Thyroid gland (tissue), 4 donors: ENCODE results near the gene ZNF580. TPM values are rescaled to one million over a fixed set of nuclear protein-coding genes. Genes with fewer than 3 reads are reported as not detected.

Experiments
- DNase-seq, 2 donors: peaks; one replicate each; pipeline ENCODE4 v3.0.0-alpha.2; 2019
- H3K27ac ChIP-seq, 3 donors: fragments of 200-600 bp; sonication (generic); 1 replicate in 2 of 3; 2 replicates in 1 of 3; pipeline ENCODE4 v1.5.1; 2016 to 2019; ENCODE audit warnings: mild to moderate bottlenecking in 1 of 3, moderate library complexity in 1 of 3
- H3K27me3 ChIP-seq: fragments of 200-600 bp; sonication (generic); one replicate; pipeline ENCODE4 v1.5.1; 2019
- H3K36me3 ChIP-seq, 2 donors: fragments of 200-600 bp; sonication (generic); one replicate each; pipeline ENCODE4 v1.5.1; 2016 to 2019
- H3K4me1 ChIP-seq, 2 donors: fragments of 200-600 bp; sonication (generic); one replicate each; pipeline ENCODE4 v1.5.1; 2017 to 2019
- H3K4me3 ChIP-seq, 3 donors: fragments of 200-600 bp; sonication (generic); replicated peaks in 1 of 3; 1 replicate in 2 of 3; 2 replicates in 1 of 3; pipeline ENCODE4 v1.5.1; 2016; ENCODE audit warnings: mild to moderate bottlenecking in 1 of 3
- H3K9me3 ChIP-seq: fragments of 200-600 bp; sonication (generic); one replicate; pipeline ENCODE4 v1.5.1; 2017
- POLR2A ChIP-seq, 2 donors: fragments of 450-650 bp; IDR thresholded peaks; one replicate each; pipeline ENCODE4 v1.6.1; 2017; ENCODE audit warnings: antibody characterized with exemption in 2 of 2, mild to moderate bottlenecking in 2 of 2, moderate library complexity in 1 of 2
- WGBS, 2 donors: methylation state at CpG; one replicate each; pipeline ENCODE4 v1.1.5; 2017; 5-methylcytosine and 5-hydroxymethylcytosine counted together
- intact Hi-C: fragments of 100-400 bp; cut with DNase I; formaldehyde crosslinking; loops from one replicate; pipeline ENCODE4 v1.15.1; 2023
- total RNA-seq, 4 donors: library from RNA; depleted of rRNA; stranded (reverse); fragments of >200 nt; gene quantifications; one replicate each; pipeline ENCODE4 v1.2.3, GENCODE V29; 2016
- TF ChIP-seq, protein P1 (sequence below), 6 experiments: fragments of 200-600 bp in 3 of 6; fragments of 450-650 bp in 3 of 6; sonication (generic) in 3 of 6; IDR thresholded peaks; one replicate each; pipeline ENCODE4 v1.5.1; 2016 to 2019; ENCODE audit warnings: antibody characterized with exemption in 6 of 6, mild to moderate bottlenecking in 2 of 6, inconsistent platforms in 1 of 6, moderate library complexity in 1 of 6

The ZNF580 gene
- total RNA-seq, 4 donors from 2014 or later: 29.9 to 61.1 (median 44.8) TPM

DNA sequence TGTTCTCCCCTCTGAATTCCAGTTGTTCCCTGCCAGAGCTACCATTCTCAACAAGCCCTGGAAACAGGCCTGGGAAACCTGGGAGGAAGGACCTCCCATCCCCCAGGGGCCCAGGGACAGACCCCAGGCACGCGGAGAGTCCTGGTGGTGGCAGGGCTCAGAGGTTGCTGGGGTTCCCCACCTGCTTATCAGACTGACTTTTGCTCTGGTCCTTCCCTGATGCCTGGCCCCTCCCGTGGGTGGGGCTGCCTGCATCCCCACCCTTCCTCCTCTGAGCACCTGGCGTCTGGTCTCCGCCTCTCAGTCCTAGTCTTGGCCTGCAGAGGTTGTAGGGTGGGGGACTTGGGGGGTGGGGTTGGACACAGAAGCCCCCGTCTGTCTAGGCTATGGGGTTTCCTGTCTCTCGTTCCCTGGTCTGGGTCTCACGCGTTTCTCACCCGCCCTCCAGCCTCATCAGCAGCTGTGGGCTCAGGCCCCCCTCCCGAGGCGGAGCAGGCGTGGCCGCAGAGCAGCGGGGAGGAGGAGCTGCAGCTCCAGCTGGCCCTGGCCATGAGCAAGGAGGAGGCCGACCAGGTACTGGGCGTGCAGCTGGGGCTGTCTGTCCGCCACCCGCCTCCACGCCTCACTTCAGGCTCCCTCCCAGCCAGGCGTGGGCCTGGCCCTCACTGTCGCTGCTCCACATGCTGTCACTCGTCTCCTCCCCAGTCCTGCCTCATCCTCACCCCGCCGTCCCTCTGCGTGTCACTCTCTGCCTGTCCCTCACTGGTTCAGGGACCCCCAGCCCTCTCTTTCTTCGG, 47.8 kb downstream of the ZNF580 start:
- no peaks in the 10 kb centered on the region for H3K27me3 ChIP-seq
- H3K9me3 ChIP-seq: no peaks in the 10 kb centered on the region
- TF ChIP-seq, protein P1, sequence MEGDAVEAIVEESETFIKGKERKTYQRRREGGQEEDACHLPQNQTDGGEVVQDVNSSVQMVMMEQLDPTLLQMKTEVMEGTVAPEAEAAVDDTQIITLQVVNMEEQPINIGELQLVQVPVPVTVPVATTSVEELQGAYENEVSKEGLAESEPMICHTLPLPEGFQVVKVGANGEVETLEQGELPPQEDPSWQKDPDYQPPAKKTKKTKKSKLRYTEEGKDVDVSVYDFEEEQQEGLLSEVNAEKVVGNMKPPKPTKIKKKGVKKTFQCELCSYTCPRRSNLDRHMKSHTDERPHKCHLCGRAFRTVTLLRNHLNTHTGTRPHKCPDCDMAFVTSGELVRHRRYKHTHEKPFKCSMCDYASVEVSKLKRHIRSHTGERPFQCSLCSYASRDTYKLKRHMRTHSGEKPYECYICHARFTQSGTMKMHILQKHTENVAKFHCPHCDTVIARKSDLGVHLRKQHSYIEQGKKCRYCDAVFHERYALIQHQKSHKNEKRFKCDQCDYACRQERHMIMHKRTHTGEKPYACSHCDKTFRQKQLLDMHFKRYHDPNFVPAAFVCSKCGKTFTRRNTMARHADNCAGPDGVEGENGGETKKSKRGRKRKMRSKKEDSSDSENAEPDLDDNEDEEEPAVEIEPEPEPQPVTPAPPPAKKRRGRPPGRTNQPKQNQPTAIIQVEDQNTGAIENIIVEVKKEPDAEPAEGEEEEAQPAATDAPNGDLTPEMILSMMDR (IDR thresholded peaks at IDR 0.05): no peak
- WGBS, 2 donors: 79 to 92% methylated on average over 19 to 25 of the region's 27 CpGs
- H3K27ac ChIP-seq: no peak overlapping the region
- H3K4me3 ChIP-seq: no peak overlapping the region
- no peak for DNase-seq
- intact Hi-C loops: no loop called here
- H3K4me1 ChIP-seq: no peaks in the 10 kb centered on the region
- H3K36me3 ChIP-seq: peaks cover 66 to 68% of the 10 kb centered on the region in 2 donors

GRCh38 chr19:55689411-55690108, 48.8 kb downstream of the ZNF580 start:
- Histone ChIP-seq H3K4me1 (no peaks in the 10 kb centered on the region), H3K27ac (no peak overlapping the region), H3K36me3 (peaks cover 74 to 76% of the 10 kb centered on the region in 2 donors), H3K9me3 (no peaks in the 10 kb centered on the region), H3K4me3 (no peak overlapping the region), H3K27me3 (no peaks in the 10 kb centered on the region)
- WGBS, 2 donors: 94 to 96% methylated on average over 35 of the region's 35 CpGs
- no peak for DNase-seq
- intact Hi-C loops: no loop called here
- TF ChIP-seq, protein P1 (IDR thresholded peaks at IDR 0.05): no peak
- no peak for TF ChIP-seq POLR2A (IDR thresholded peaks at IDR 0.05)

DNA sequence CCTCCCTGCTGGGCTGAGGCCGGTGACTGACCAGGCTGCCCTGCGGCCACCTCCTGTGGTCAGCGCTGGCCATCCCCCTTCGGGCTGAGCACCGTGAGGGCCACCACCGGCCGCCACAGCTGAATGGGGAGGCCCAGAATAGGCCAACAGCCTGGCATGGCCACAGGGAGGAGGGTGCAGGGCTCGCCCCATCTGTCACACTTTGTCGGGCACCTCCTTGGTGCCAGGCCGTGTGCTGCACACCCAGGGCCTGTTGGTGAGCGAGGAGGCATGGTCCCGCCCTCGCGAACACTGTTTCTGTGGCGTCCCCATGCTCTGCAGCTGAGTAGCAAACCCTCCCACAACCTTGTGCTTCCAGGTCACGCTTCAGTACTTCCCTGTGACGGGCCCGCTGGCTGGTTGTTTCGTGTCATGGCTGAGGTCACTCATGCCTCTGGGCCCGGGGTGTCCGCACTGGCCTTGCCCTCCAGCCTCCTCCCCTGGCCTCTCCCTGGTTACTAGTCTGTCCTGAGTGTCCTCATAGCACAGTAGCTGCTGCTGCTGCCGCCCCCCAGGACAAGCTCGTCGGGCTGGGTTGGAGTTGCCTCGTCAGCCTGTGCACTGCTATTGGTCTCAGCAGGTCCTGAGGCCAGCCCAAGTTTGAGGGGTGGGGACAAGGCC, 49.4 kb downstream of the ZNF580 start:
- H3K4me3 ChIP-seq: no peak overlapping the region
- H3K27ac ChIP-seq: no peak overlapping the region
- H3K4me1 ChIP-seq: no peaks in the 10 kb centered on the region
- no peaks in the 10 kb centered on the region for H3K9me3 ChIP-seq
- no peak for TF ChIP-seq POLR2A (IDR thresholded peaks at IDR 0.05)
- TF ChIP-seq, protein P1 (IDR thresholded peaks at IDR 0.05): no peak
- H3K36me3 ChIP-seq: peaks cover 75 to 77% of the 10 kb centered on the region in 2 donors
- WGBS, 2 donors: 88 to 93% methylated on average over 5 to 18 of the region's 25 CpGs
- H3K27me3 ChIP-seq: no peaks in the 10 kb centered on the region
- DNase-seq: no peak
- intact Hi-C loops: no loop called here

DNA sequence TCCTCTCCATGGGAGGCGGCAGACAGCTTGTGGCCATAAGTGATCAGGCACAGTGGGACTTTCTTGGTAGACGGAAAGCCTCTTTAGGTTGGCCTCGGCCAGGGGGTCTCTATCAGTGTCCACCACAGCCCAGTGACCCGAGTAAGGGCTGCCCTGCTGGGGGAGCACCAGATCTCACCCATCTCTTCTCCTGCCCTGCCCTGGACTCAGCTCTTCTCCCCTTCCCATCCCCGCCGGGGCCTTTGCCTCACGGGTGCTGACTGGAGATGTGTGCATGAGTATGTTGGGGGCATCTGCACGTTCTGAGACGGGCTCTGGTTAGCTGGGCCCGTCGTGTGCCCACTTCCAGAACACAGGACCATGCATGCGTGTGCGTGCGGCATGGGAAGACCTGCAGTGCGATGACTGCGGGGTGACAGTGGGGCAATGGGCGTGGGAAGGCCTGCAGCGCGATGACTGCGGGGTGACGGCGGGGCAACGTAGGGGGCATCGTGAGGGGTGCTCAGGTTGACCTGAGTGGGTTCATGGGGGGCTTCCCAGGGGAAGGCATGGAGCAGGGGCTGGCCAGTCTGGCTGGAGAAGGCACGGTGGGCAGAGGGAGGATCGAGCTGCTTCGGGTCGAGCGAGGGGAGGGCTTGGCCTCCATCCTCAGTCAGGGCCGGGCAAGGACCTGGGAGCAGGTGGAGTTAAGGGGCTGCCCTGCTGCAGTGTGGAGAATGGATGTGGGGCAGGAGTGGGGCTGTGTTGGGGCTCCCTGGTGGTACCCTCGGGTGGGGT, 50.2 kb downstream of the ZNF580 start:
- no peaks in the 10 kb centered on the region for H3K27me3 ChIP-seq
- H3K9me3 ChIP-seq: no peaks in the 10 kb centered on the region
- DNase-seq: no peak
- intact Hi-C loops: no loop called here
- H3K4me3 ChIP-seq: no peak overlapping the region
- no peaks in the 10 kb centered on the region for H3K4me1 ChIP-seq
- peaks cover 75 to 77% of the 10 kb centered on the region in 2 donors for H3K36me3 ChIP-seq
- no peak overlapping the region for H3K27ac ChIP-seq
- WGBS, 2 donors: 94 to 96% methylated on average over 27 to 29 of the region's 31 CpGs
- no peak for TF ChIP-seq POLR2A (IDR thresholded peaks at IDR 0.05)
- TF ChIP-seq, protein P1 (IDR thresholded peaks at IDR 0.05): no peak
